HUDEP-2 (cell line): ENCODE measurements around the gene IFNA13.
A peak's percentile ranks its signal among the peaks of the same experiment; 100 is the strongest.
"Not testable (repeated sequence)": the region's sequence is repeated elsewhere in the genome, so short reads cannot be mapped to it uniquely, and the experiment has no call there.

Experiments
- DNase-seq, 76 experiments: peaks; one replicate each; lab custom pipeline; 2025; ENCODE audit not compliant: unreplicated experiment in 76 of 76; lab: John Stamatoyannopoulos, UW

IFNA13 gene

GRCh38 chr9:21367957-21368356 lies at the start of gene IFNA13:
Gene IFNA13 (minus strand): TSS chr9:21368057. CDS start chr9:21368010, 47 bp downstream.
- DNase-seq: no peak

DNA sequence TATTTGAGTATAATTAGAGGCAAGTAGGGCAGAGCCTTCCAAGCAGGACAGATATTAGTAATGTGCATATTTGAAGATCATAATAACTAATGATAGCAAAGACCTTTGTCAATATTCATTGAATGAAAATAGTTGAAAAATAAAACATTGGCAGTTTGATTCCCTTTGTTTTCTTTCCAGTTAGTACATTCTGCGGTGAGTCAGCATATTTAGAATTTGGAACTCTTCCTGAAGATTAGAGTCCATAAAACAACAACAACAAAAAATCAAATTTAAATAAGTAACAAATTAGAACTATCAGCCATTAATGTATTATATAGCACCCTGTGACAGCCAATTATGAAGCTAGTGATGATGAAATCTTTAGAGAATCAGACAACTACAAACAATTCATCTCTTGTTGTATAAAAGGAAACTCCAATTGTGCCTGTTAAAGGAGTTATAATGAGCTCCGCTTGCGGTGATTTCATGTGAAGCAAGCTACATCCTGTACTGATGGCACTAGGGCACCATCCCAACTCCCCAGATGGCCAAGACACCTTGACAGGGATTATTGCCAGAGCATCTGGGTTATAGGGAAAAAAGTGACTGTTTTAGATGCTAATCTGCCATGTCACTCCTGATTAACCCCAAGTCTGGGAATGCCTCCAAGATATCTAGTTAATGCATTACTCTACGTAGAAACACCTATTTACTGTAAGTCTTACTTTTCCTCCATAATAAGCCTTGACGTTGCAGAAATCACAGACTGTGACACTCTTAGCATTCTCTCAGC lies 47.8 kb upstream of the IFNA13 start:
- no peak for DNase-seq

- no peak for DNase-seq
Observed at GRCh38 chr9:21414220-21414940, 46.5 kb upstream of the IFNA13 start.

DNA sequence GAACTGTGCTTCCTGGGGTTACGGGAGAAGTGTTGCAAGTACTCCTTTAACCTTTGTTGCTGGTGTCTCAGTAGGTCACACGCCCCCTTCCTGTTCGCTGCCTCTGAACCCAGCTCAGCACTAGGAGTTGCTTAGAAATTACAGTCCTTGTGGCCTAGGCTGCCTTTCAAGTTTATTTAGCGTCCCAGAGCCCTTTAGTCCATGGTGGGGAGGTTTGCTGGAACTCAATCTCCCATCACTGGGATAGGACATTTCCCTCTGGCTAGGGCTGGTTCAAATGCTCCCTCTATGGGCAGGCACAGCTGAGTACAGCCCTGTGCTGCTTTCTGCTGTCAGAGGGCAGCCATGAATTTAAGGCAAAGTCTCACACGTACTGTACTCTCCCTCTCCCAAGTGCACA lies 45.8 kb upstream of the IFNA13 start:
- DNase-seq: peak in 1 of 76 experiments; percentile 3

DNA sequence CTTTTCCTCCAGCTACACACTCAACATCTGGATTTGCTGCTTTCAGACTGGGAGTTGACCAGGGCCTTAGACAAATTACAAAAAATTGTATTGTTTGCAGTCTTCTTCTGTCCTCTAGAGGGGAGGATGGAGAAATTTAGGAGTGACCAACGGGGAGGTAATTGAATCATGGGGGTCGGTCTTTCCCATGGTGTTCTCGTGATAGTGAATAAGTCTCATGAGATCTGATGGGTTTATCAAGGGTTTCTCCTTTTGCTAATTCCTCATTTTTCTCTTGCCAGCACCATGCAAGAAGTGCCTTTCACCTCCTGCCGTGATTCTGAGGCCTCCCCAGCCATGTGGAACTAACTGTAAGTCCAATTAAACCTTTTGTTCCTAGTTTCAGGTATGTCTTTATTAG lies 45.3 kb upstream of the IFNA13 start:
- DNase-seq: no peak

DNA sequence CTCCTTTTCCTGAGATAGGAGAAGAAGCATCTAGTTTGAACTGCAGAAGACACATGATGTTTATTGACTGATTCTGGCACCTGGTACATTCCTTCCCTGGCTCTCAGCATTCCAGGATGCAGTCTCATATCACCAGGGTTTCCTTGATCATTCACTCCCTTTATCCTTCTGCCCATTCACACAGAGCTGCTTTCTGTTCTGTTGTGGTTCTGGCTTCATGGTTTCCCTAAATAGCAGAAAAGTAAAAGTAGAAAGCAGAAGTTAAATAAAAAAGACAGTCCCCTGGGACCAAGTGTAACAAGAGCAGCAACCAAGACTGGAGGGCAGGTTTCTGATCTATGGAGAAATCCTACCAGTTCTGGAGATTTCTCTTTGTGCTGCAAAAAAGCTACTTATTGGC lies 44.2 kb upstream of the IFNA13 start:
- DNase-seq: no peak

DNA sequence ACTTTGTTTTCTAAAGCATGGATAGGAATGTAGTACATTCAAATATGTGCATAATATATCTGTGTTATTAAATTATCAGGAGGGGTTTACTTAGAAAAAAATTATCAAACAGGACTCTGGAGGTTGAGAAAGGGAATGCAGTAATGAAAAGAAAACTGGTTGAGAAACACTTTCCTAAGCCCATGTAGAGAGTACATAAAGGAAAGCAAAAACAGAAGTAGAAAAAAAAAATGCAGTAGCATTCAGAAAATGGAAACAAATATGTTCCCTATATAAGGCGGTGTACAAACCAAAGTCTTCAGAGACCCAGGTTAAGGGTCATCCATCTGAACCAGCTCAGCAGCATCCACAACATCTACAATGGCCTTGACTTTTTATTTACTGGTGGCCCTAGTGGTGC lies 41.0 kb upstream of the IFNA13 start, which contains the start of gene IFNA8:
Gene IFNA8, plus strand, starts transcription at position 301 of the 400 bp plus-strand sequence. Its CDS starts 60 bp downstream, at position 361.
- no peak for DNase-seq

DNA sequence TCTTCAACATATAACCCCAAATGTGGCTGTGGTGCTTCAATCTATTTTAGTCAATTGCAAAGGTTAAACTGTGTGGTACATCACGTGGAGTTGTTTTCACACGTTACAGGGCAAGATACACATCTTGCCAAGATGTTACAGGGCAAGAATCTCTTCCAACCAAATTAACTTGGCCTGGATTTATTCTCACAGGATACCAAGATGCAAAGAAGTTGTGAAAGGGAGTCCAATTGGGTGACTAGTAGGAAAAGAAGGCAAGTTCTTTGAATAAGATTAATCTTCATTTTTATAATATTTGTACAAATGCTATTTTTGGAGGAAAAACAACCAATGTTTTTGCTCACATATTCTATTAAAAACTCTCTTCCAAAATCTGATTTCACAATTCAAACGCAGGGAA lies 36.3 kb upstream of the IFNA13 start:
- DNase-seq: no peak

- DNase-seq: no peak
Observed at GRCh38 chr9:21402386-21403251, 34.8 kb upstream of the IFNA13 start.

DNA sequence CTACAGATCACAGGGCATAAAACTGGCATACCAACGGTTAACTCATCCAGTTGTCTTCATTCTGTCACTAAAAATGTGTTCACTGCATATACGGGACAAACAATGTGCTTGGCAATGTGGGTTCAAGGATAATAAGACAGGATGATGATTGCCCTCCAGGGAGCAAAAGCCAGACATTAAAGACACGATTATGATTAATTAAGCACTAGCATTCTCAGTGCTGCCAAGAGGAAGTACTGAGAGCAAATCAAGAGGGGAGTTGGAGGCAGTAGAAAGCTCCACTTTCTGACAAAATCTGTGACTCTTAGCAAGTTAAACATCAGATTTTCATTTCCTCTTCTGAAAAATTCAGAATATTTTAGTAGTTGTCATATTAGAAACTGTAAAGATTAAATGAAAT lies 32.1 kb upstream of the IFNA13 start:
- DNase-seq: no peak

DNA sequence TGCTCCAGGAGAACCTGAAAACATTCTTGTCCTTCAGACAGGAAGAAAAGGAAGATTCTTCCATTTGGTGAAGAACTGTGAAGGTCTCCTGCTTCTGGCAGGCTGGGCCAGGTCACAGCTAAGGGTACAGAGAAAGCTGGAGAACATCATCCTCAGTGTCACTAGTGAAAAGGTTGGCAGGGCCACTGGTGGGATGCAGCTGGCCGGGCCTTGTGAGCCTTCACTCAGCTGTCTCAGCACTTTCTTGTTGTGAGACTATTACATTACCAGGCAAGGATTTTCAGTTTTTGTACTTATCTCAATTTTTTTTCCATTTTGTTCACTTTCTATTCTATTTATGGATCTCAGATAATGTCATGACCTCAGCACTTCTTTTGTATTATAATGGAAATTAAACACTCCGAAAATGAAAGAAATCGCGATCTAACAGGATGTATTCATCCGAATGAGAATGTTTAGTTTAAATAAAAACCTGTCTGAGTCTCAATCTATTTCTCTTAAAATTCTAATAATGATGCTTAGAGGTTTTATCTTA lies 31.2 kb upstream of the IFNA13 start:
- no peak for DNase-seq

DNA sequence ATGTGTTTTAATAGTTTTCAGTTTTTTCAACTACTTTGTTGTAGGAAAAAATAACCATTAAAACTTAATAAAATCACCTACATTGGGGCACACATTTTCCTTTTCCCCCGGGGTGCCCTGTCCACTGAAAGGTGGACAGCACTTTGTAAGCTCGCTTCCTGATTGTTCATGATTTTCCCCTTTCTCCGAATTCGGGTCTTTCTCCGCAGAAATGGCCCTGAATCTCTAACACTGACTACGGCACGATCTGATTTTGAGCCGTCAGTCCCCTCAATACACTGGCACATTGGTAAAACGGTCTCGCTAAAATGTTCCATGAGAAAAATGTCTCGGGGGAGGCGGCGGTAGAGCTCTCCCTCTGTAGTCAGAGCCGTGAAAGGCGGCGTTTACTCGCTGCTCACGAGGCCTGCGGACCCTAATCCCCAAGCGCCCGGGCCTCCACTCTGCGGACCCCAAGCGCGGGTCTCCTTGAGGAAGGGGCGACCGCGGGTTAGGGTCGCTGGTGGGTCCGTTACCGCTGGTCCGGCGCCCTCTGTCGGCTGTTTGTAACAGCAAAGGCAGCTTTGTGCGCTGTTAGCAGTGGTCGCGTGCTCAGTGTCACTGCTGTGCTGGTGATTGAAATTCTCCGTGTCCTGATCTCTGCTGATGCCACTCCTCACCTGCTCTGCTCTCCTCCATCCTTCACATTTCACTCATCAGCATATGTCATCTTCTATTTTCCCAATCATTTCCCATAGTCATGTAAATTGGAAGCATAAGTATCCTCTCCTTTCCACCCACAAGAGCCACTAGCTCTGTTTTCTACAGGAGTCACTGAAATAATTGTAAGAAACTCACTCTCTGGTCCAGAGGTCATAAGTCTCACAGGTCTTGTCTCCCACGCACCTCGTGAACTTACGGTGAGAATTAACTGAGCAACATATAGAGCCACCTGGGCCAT lies 28.2 kb upstream of the IFNA13 start:
- DNase-seq: peak in 23 of 76 experiments; percentile 3 to 35 (median 19)

DNA sequence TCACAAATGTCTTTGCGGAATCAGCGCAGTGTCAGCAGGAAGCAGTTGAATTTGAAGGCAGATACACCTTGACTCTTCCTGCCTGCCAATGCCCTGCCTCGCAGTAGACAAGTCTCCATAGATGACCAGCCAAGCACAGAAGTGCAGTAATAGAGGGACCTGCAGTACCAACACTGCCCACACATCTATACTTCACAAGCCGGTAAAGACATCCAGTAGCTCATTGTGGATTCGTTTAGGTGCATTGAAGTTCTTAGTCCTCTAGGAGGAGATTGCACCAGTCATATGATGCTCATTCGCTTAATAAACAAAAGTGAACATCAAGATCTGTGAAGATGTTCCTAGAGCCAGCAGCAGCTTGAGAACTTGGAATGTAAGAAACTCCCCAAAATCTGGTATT lies 24.4 kb upstream of the IFNA13 start:
- peak in 4 of 76 experiments; percentile 1 to 13 (median 4) for DNase-seq

DNA sequence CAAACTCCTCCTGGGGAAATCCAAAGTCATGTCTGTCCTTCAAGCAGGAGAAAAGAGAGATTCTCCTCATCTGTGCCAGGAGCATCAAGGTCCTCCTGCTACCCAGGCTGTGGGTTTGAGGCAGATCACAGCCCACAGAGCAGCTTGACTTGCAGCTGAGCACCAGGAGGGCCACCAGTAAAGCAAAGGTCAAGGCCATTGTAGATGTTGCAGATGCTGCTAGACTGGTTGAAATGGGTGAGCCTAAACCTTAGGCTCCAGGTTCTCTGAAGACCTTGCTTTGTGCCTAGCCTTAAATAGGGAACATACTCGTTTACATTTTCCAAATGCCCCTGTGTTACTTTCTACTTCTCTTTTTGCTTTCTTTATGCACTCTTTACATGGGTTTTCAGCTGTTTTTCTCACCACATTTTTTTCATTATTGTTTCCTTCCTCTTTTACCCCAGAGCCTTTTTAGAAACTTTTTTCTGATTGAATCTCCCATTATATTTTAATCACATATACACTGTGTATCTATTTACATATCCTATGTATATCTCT lies 17.3 kb upstream of the IFNA13 start, which contains the start of gene IFNA2:
Gene IFNA2, minus strand, starts transcription at position 268 of the 540 bp plus-strand sequence. Its CDS starts 69 bp downstream, at position 199.
- no peak for DNase-seq

- no peak for DNase-seq
Observed at GRCh38 chr9:21383627-21384026, 15.8 kb upstream of the IFNA13 start.

DNA sequence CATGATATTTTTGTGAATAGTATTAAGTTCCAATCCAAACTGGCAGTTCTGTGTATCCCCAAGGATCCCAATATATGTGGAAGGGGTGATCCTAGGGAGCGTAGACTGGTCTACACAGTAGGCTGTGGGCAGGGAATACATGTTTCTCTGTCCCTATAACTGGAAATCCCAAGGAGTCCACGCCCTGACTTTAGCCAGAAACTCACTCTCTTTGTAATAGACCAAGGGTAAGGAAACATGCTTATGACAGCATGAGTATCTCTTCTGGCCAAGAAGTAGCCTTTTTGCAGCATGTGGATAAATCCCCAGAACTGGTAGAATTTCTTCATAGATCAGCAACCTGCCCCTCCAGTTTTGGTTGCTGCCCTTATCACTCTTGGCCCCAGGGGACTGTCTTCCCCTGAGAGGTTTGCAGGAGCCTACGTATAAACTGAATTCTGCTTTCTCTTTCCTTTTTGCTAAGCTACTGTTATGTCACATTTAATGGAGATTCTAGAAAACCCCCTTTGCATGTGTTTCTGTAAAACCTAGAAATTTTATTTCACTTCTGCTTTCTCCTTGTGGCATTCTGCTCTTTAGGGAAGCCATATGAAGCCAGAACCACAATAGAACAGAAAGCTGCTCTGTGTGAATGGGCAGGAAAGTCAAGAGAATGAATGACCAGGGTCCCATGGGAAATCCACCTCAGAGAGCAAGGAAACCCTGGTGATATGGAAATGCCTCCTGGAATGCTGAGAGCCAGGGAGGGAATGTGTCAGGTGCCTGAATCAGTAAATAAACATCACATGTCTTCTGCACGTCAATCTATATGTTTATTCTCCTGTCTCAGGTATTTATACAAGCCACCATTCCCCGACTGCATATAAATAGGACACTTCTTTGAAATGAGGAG lies 13.8 kb upstream of the IFNA13 start:
- no peak for DNase-seq

DNA sequence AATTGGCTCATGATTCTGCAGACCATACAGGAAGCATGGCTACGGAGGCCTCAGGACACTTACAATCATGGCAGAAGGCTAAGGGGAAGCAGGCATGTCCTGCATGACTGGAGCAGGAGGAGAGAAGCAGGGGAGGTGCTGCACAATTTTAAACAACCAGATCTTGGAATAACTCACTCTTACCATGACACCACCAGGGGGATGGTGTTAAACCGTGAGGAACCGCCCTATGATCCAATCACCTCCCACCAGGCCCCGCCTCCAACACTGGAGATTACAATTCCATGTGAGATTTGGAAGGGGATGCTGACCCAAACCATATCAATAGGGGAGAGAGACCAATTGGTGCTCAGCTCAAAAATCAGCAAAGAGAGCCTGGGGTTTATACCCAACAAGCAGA lies 3.6 kb upstream of the IFNA13 start:
- DNase-seq: not testable (repeated sequence)

- DNase-seq: not testable (repeated sequence)
Observed at GRCh38 chr9:21367169-21367568, 688 bp downstream of the IFNA13 start.
